Measurements from ENCODE around the gene FAF1. TPM values are rescaled to one million over a fixed set of nuclear protein-coding genes. Genes with fewer than 3 reads are reported as not detected.
"Not testable (repeated sequence)": the region's sequence is repeated elsewhere in the genome, so short reads cannot be mapped to it uniquely, and the experiment has no call there.

FAF1 gene
- total RNA-seq, 2 donors from 2014 or later = 45.8 to 50.1 TPM

DNA sequence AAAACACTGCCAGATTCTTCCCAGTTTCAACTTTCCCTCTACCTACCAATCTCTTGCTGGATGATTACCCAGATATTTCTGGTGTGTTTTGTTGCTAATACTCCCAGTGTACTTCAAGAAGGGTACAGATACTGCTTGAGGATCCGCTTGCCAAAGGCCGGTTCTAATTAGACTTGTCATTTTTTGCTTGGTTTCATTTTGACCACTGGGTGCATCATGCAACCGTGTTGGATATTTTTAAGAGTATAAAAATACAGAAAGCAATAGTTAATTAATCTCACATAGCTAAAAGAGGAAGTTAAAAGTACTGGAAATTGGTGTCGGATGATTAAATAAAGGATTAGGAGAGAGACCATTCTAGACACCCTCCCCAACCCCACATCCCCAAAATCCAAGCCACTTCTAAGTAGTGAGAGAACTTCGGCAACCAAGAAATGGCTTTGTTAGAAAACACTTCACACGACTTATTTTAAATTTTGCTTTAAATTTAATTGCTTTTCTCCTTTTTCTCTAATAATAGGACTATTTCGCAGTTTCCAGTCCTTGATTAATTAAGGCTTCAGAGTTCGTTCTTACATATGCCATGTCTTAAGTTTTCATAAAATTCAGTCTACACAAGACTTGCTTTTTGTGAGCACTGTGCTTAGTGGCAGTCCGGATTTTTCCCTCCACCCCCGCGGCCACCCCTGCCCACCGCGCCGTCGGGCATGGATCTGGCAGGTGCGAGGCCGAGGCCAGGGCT is 7.5 kb upstream of the FAF1 start:
- Mint-ChIP-seq H3K4me3 (peak overlapping the region; percentile 100), H3K36me3 (ENCODE audit: low read depth) (peaks cover 3% of the 10 kb centered on the region), H3K4me1 (peaks cover 15% of the 10 kb centered on the region), H3K27me3 (no peaks in the 10 kb centered on the region), H3K27ac (peak overlapping the region; percentile 93)
- ATAC-seq = no peak
- H3K9me3 ChIP-seq (ENCODE audit: control insufficient read depth, low read length, poor library complexity, severe bottlenecking) = no peaks in the 10 kb centered on the region
- DNase-seq = no peak

DNA sequence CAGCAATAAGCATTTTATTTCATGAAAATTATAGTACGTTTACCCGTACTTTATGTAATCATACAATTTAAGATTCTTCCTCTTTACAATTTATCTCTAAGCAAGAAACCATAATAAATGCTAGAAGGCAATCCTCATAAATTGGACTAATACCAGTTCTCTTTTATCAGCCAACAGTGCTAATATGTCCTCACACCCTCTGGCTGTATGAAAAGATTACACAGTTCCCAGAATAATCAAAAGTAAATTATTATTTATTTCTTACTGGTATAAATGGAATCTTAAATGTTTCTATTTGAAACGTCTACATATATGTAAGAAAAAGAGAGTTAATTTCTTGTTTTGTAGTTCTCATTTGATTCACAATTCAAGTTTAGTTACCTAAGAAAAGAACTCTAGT is 6.9 kb upstream of the FAF1 start:
- H3K27me3 Mint-ChIP-seq = no peaks in the 10 kb centered on the region
- peaks cover 14% of the 10 kb centered on the region for H3K4me1 Mint-ChIP-seq
- peaks cover 3% of the 10 kb centered on the region for H3K36me3 Mint-ChIP-seq (ENCODE audit: low read depth)
- no peak overlapping the region for H3K4me3 Mint-ChIP-seq
- no peak overlapping the region for H3K27ac Mint-ChIP-seq
- ATAC-seq (no peak), DNase-seq (no peak)
- no peaks in the 10 kb centered on the region for H3K9me3 ChIP-seq (ENCODE audit: control insufficient read depth, low read length, poor library complexity, severe bottlenecking)

DNA sequence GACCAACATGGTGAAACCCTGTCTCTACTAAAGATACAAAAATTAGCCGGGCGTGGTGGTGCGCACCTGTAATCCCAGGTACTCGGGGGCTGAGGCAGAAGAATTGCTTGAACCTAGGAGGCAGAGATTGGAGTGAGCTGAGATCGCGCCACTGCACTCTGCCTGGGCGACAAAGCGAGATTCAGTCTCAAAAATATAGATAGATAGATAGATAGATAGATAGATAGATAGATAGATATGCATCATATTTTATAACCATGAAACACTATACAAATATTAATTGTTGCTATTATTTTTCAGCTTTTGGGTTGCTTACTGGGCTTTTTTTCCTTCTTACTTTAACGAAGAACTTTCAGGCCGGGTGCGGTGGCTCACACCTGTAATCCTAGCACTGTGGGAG is 4.8 kb upstream of the FAF1 start:
- Mint-ChIP-seq H3K4me1 (peaks cover 12% of the 10 kb centered on the region), H3K4me3 (no peak overlapping the region), H3K27ac (no peak overlapping the region), H3K36me3 (ENCODE audit: low read depth) (peaks cover 2% of the 10 kb centered on the region), H3K27me3 (no peaks in the 10 kb centered on the region)
- H3K9me3 ChIP-seq (ENCODE audit: control insufficient read depth, low read length, poor library complexity, severe bottlenecking) = no peaks in the 10 kb centered on the region
- no peak for DNase-seq
- ATAC-seq = no peak

DNA sequence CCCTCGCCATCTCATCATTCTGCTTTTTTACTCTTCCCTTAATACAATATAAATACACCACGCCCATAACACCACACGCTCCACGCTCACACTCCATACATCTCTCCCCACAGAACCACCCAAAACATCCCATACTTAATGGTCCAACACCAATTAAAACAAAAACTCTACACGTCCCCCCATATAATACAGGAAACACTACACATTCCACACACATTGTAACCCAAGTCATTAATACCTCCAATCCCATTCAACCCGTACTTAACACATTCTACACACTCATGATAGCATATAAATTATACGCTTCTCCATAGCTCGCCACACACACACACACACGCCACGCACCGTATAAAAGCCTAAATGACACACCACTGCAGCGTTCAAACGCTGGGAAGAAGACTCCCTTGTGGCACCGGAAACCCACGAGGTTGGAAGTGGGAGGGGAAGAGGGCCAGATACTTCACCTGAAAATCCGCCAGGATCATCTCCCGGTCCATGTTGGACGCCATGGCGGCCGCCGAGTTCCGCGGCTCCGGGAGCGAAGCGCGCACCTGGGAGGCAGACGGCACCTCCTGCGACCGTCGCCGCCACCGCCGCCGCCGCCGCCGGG is 659 bp downstream of the FAF1 start:
- Mint-ChIP-seq H3K27me3 (no peaks in the 10 kb centered on the region), H3K4me3 (peak overlapping the region; percentile 100), H3K36me3 (ENCODE audit: low read depth) (peaks cover 3% of the 10 kb centered on the region), H3K4me1 (peaks cover 22% of the 10 kb centered on the region), H3K27ac (peak overlapping the region; percentile 95)
- no peaks in the 10 kb centered on the region for H3K9me3 ChIP-seq (ENCODE audit: control insufficient read depth, low read length, poor library complexity, severe bottlenecking)
- DNase-seq (no peak), ATAC-seq (peak; percentile 28)

GRCh38 chr1:50955116-50955515 is 5.0 kb downstream of the FAF1 start:
- H3K9me3 ChIP-seq (ENCODE audit: control insufficient read depth, low read length, poor library complexity, severe bottlenecking) = no peaks in the 10 kb centered on the region
- Mint-ChIP-seq H3K4me1 (peaks cover 22% of the 10 kb centered on the region), H3K27ac (no peak overlapping the region), H3K4me3 (no peak overlapping the region), H3K36me3 (ENCODE audit: low read depth) (peaks cover 3% of the 10 kb centered on the region), H3K27me3 (no peaks in the 10 kb centered on the region)
- ATAC-seq = no peak
- no peak for DNase-seq

DNA sequence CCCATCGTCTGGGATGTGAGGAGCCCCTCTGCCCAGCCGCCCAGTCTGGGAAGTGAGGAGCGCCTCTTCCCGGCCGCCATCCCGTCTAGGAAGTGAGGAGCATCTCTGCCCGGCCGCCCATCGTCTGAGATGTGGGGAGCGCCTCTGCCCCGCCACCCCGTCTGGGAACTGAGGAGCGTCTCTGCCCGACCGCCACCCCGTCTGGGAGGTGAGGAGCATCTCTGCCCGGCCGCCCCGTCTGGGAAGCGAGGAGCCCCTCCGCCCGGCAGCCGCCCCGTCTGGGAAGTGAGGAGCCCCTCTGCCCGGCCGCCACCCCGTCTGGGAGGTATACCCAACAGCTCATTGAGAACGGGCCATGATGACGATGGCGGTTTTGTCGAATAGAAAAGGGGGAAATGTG is 7.5 kb downstream of the FAF1 start:
- H3K9me3 ChIP-seq (ENCODE audit: control insufficient read depth, low read length, poor library complexity, severe bottlenecking); H3K36me3 Mint-ChIP-seq (ENCODE audit: low read depth); ATAC-seq; H3K4me3 Mint-ChIP-seq; H3K27ac Mint-ChIP-seq; H3K27me3 Mint-ChIP-seq; DNase-seq: not testable (repeated sequence)
- peaks cover 22% of the 10 kb centered on the region for H3K4me1 Mint-ChIP-seq

- no peak overlapping the region for H3K27ac Mint-ChIP-seq
- no peaks in the 10 kb centered on the region for H3K27me3 Mint-ChIP-seq
- no peak overlapping the region for H3K4me3 Mint-ChIP-seq
- H3K9me3 ChIP-seq (ENCODE audit: control insufficient read depth, low read length, poor library complexity, severe bottlenecking) = no peaks in the 10 kb centered on the region
- peaks cover 28% of the 10 kb centered on the region for H3K4me1 Mint-ChIP-seq
- peaks cover 2% of the 10 kb centered on the region for H3K36me3 Mint-ChIP-seq (ENCODE audit: low read depth)
- DNase-seq (no peak), ATAC-seq (no peak)
These were observed 9.7 kb downstream of the FAF1 start for GRCh38 chr1:50950396-50950795.

- H3K4me1 Mint-ChIP-seq = peaks cover 28% of the 10 kb centered on the region
- DNase-seq = no peak
These were observed 10.6 kb downstream of the FAF1 start for GRCh38 chr1:50949286-50949982.

DNA sequence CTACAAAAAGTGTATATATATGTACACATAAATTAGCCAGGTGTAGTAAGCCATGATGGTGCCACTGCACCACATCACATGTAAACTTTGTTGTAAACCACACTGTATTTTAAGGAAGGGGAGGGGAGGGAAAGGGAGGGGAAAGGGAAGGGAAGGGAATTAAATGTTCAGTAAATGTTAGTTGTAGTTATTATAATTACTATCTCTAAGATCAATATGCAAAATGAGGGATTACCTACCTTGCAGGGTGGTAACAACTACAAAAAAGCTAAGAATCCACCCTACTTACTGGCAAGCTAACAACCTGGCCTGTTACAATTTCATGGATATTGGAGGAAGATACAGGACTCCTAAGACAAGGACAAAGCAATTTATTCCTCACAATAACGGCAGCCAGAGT is 17.7 kb downstream of the FAF1 start:
- Mint-ChIP-seq H3K27ac (no peak overlapping the region), H3K36me3 (ENCODE audit: low read depth) (peaks cover 2% of the 10 kb centered on the region), H3K27me3 (no peaks in the 10 kb centered on the region), H3K4me1 (peaks cover 31% of the 10 kb centered on the region), H3K4me3 (no peak overlapping the region)
- DNase-seq (no peak), ATAC-seq (no peak)
- H3K9me3 ChIP-seq (ENCODE audit: control insufficient read depth, low read length, poor library complexity, severe bottlenecking) = no peaks in the 10 kb centered on the region

More at GRCh38 chr1:50949286-50949982, 10.6 kb downstream of the FAF1 start:
- no peak overlapping the region for H3K4me3 Mint-ChIP-seq
- no peaks in the 10 kb centered on the region for H3K9me3 ChIP-seq (ENCODE audit: control insufficient read depth, low read length, poor library complexity, severe bottlenecking)
- H3K36me3 Mint-ChIP-seq (ENCODE audit: low read depth) = peaks cover 2% of the 10 kb centered on the region
- no peak overlapping the region for H3K27ac Mint-ChIP-seq
- ATAC-seq = no peak
- H3K27me3 Mint-ChIP-seq = no peaks in the 10 kb centered on the region

DNA sequence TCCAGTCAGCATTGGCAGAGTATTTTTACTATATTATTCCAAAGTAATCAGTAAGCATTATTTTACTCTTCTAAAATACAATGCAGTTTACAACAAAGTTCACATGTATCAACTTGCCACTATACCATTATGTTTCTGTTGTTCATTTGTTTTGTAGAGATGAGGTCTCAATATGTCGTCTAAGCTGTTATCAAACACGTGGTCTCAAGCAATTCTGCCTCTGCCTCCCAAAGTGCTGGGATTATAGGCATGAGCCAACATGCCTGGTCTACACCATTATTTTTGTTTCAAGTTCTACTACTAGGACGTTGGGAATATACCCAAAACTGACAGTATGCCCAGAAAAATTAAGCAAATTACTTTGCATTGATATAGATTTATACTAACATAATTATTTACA is 19.8 kb downstream of the FAF1 start:
- Mint-ChIP-seq H3K4me1 (peaks cover 37% of the 10 kb centered on the region), H3K27ac (no peak overlapping the region), H3K4me3 (no peak overlapping the region), H3K36me3 (ENCODE audit: low read depth) (no peaks in the 10 kb centered on the region), H3K27me3 (no peaks in the 10 kb centered on the region)
- ATAC-seq = no peak
- DNase-seq = no peak
- H3K9me3 ChIP-seq (ENCODE audit: control insufficient read depth, low read length, poor library complexity, severe bottlenecking) = no peaks in the 10 kb centered on the region

GRCh38 chr1:50936321-50936720 is 23.7 kb downstream of the FAF1 start:
- H3K36me3 Mint-ChIP-seq (ENCODE audit: low read depth) = no peaks in the 10 kb centered on the region
- no peak for DNase-seq
- H3K4me3 Mint-ChIP-seq = no peak overlapping the region
- H3K9me3 ChIP-seq (ENCODE audit: control insufficient read depth, low read length, poor library complexity, severe bottlenecking) = no peaks in the 10 kb centered on the region
- H3K27ac Mint-ChIP-seq = peak overlapping the region; percentile 19
- ATAC-seq = no peak
- H3K4me1 Mint-ChIP-seq = peaks cover 34% of the 10 kb centered on the region
- H3K27me3 Mint-ChIP-seq = no peaks in the 10 kb centered on the region

- not testable (repeated sequence) for H3K27me3 Mint-ChIP-seq; H3K9me3 ChIP-seq (ENCODE audit: control insufficient read depth, low read length, poor library complexity, severe bottlenecking); H3K4me3 Mint-ChIP-seq; H3K36me3 Mint-ChIP-seq (ENCODE audit: low read depth); DNase-seq; ATAC-seq; H3K27ac Mint-ChIP-seq
- H3K4me1 Mint-ChIP-seq = peaks cover 34% of the 10 kb centered on the region
These were observed 24.8 kb downstream of the FAF1 start for GRCh38 chr1:50935276-50935675.

DNA sequence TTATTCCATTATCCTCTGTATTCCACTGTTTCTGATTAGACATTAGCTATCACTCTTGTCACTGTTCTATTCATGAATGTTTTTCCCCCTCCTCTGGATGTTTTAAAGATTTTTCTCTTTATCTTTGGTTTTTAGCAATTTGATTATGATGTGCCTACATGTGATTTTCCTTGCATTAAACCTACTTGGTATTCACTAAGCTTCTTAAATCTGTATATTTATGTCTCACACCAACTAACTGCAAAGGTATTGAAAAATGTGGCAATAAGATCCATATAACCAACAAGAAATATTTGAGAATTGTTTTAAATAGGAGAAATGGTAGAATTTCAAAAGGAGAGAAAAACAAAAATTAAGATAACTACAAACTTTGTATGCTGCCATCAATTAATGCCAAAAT is 25.2 kb downstream of the FAF1 start:
- Mint-ChIP-seq H3K4me3 (no peak overlapping the region), H3K36me3 (ENCODE audit: low read depth) (no peaks in the 10 kb centered on the region), H3K27ac (no peak overlapping the region), H3K27me3 (no peaks in the 10 kb centered on the region), H3K4me1 (peaks cover 37% of the 10 kb centered on the region)
- DNase-seq = no peak
- H3K9me3 ChIP-seq (ENCODE audit: control insufficient read depth, low read length, poor library complexity, severe bottlenecking) = no peaks in the 10 kb centered on the region
- no peak for ATAC-seq

All from T-helper 17 cell (primary cell).